Tibial artery (tissue), 4 donors: ENCODE results near the gene SHE.

Experiments
- DNase-seq, 2 donors: peaks; one replicate each; pipeline ENCODE4 v3.0.0-alpha.2; 2019
- H3K27ac ChIP-seq, 2 donors: fragments of 200-600 bp; sonication (generic) in 1 of 2; 1 replicate in 1 of 2; 2 replicates in 1 of 2; pipeline ENCODE4 v1.5.1; 2018 to 2019; ENCODE audit warnings: mild to moderate bottlenecking in 1 of 2
- H3K27me3 ChIP-seq, 2 donors: fragments of 200-600 bp; sonication (generic) in 1 of 2; one replicate each; pipeline versions ENCODE4 v1.5.1 to v1.6.0; 2016 to 2019
- H3K36me3 ChIP-seq, 3 donors: fragments of 200-600 bp; sonication (generic) in 2 of 3; one replicate each; pipeline ENCODE4 v1.5.1; 2016 to 2019; ENCODE audit warnings: mild to moderate bottlenecking in 2 of 3
- H3K4me1 ChIP-seq, 4 donors: fragments of 200-600 bp; sonication (generic) in 2 of 4; 1 replicate in 3 of 4; 2 replicates in 1 of 4; pipeline ENCODE4 v1.5.1; 2016 to 2019
- H3K4me3 ChIP-seq, 2 donors: fragments of 200-600 bp; sonication (generic) in 1 of 2; 1 replicate in 1 of 2; 2 replicates in 1 of 2; pipeline ENCODE4 v1.5.1; 2018 to 2019; ENCODE audit warnings: mild to moderate bottlenecking in 2 of 2
- H3K9me3 ChIP-seq, 3 donors: fragments of 200-600 bp; sonication (generic) in 1 of 3; one replicate each; pipeline ENCODE4 v1.5.1; 2016 to 2019
- intact Hi-C: fragments of 100-400 bp; cut with DNase I; formaldehyde crosslinking; loops from one replicate; pipeline ENCODE4 v1.15.0; 2023; ENCODE audit warnings: low total_unique reads
- TF ChIP-seq, protein P1 (sequence below), 2 experiments: fragments of 200-600 bp in 1 of 2; fragments of 450-650 bp in 1 of 2; IDR thresholded peaks; one replicate each; pipeline ENCODE4 v1.5.1; 2017 to 2019; ENCODE audit warnings: antibody characterized with exemption in 2 of 2, mild to moderate bottlenecking in 1 of 2, moderate library complexity in 1 of 2

Gene SHE

DNA sequence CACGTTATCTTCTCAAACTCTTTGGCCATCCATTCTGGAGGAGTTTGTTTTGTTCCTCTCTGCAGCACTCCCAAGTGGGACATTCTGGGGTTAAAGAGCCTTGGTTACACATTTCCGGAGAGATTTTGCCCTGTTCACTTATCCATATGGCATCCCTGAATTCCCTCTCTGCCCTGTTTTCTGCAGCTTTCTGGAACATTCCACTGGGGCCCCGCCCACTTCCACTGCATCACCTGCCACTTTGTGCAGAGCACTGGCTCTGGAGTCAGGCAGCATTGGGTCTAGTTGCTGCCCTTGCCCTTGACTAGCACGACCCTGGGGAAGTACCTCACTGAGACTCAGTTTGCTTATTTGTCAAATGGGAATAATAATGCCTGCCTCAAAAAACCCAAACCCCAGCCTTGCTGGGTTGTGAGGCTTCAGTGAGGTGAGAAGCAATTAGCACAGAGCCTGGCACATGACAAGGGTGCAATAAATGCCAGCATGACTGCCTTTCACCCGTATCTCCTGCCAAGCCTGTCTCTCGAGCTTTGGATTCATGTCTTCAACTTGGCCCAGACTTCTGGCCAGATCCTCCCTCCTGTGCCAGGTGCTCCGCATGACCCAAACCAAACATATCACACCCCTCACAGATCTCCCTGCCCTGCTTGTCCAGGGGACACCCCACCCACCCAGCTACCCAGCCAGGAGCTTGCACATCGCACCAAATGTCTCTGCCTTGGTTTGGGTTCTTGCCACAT is 58.8 kb downstream of the SHE start:
- TF ChIP-seq, protein P1, sequence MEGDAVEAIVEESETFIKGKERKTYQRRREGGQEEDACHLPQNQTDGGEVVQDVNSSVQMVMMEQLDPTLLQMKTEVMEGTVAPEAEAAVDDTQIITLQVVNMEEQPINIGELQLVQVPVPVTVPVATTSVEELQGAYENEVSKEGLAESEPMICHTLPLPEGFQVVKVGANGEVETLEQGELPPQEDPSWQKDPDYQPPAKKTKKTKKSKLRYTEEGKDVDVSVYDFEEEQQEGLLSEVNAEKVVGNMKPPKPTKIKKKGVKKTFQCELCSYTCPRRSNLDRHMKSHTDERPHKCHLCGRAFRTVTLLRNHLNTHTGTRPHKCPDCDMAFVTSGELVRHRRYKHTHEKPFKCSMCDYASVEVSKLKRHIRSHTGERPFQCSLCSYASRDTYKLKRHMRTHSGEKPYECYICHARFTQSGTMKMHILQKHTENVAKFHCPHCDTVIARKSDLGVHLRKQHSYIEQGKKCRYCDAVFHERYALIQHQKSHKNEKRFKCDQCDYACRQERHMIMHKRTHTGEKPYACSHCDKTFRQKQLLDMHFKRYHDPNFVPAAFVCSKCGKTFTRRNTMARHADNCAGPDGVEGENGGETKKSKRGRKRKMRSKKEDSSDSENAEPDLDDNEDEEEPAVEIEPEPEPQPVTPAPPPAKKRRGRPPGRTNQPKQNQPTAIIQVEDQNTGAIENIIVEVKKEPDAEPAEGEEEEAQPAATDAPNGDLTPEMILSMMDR (IDR thresholded peaks at IDR 0.05), result no peak
- no peak for DNase-seq
- H3K4me3 ChIP-seq, result no peak overlapping the region
- H3K27me3 ChIP-seq, result no peaks in the 10 kb centered on the region
- peaks cover 0 to 27% (median 9%) of the 10 kb centered on the region in 4 donors for H3K4me1 ChIP-seq
- no peak overlapping the region for H3K27ac ChIP-seq
- no peaks in the 10 kb centered on the region for H3K9me3 ChIP-seq
- intact Hi-C loops, result no loop called here
- H3K36me3 ChIP-seq, result peaks cover 35 to 70% (median 46%) of the 10 kb centered on the region in 3 donors

- DNase-seq, result no peak
- peaks cover 25 to 73% (median 45%) of the 10 kb centered on the region in 3 donors for H3K36me3 ChIP-seq
- no peaks in the 10 kb centered on the region for H3K9me3 ChIP-seq
- no peak overlapping the region for H3K27ac ChIP-seq
- TF ChIP-seq, protein P1 (IDR thresholded peaks at IDR 0.05), result peak in 1 of 2 experiments; percentile 27
- no peak overlapping the region for H3K4me3 ChIP-seq
- H3K27me3 ChIP-seq, result no peaks in the 10 kb centered on the region
- intact Hi-C loops, result no loop called here
- peaks cover 0 to 37% (median 9%) of the 10 kb centered on the region in 4 donors for H3K4me1 ChIP-seq
Measured at GRCh38 chr1:154442006-154442740, 60.0 kb downstream of the SHE start.

GRCh38 chr1:154441241-154441888 is 60.8 kb downstream of the SHE start:
- no peak for DNase-seq
- TF ChIP-seq, protein P1 (IDR thresholded peaks at IDR 0.05), result no peak
- intact Hi-C loops, result no loop called here
- Histone ChIP-seq H3K36me3 (peaks cover 25 to 72% (median 49%) of the 10 kb centered on the region in 3 donors), H3K27me3 (no peaks in the 10 kb centered on the region), H3K27ac (no peak overlapping the region), H3K4me1 (peaks cover 0 to 38% (median 8%) of the 10 kb centered on the region in 4 donors), H3K9me3 (no peaks in the 10 kb centered on the region), H3K4me3 (no peak overlapping the region)

DNA sequence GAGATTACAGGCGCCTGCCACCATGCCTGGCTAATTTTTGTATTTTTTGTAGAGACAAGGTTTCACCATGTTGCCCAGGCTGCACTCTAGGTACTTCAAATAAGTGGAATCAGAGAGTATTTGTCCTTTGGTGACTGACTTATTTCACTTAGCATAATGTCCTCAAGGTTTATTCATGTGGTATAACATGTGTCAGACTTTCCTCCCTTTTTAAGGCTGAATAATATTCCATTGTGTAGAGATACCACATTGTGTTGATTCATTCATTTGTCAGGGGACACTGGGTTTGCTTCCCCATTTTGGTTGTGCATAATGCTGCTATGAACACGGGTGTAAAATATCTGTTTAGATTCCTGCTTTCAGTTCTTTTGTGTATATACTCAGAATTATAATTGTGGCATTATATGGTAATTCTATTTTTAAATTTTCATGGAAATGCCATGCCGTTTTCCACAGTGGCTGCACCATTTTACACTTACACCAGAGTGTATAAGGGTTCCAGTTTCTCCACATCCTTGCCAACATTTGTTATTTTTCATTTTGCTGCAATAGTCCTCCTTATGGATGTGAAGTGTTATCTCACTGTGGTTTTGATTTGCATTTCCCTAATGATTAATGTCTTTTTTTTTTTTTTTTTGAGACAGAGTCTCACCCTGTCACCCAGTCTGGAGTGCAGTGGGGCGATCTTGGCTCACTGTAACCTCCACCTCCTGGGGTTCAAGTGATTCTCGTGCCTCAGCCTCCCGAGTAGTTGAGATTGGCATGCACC is 62.0 kb downstream of the SHE start:
- no peaks in the 10 kb centered on the region for H3K27me3 ChIP-seq
- DNase-seq, result no peak
- no peaks in the 10 kb centered on the region for H3K9me3 ChIP-seq
- no peak overlapping the region for H3K27ac ChIP-seq
- no peak overlapping the region for H3K4me3 ChIP-seq
- H3K4me1 ChIP-seq, result peaks cover 0 to 42% (median 12%) of the 10 kb centered on the region in 4 donors
- H3K36me3 ChIP-seq, result peaks cover 24 to 79% (median 53%) of the 10 kb centered on the region in 3 donors
- intact Hi-C loops, result no loop called here
- TF ChIP-seq, protein P1 (IDR thresholded peaks at IDR 0.05), result no peak

DNA sequence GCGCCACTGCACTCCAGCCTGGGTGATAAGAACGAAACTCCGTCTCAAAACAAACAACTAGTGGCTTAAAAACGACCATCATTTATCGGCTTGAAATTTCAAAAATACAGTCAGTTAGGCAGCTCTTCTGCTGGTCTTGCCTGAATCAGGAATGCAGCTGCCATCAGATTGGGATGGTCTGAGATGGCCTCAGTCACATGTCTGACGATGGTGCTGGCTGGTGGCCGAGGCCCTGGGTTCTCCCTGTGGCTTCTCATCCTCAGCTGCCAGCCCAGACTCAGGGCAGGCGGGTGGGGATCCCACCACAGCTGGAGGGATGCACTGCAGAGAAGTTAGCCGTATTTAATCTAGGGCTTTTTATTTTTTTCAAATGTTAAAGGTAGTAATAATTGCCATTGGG is 65.8 kb downstream of the SHE start:
- TF ChIP-seq, protein P1 (IDR thresholded peaks at IDR 0.05), result no peak
- intact Hi-C loops, result no loop called here
- Histone ChIP-seq H3K9me3 (no peaks in the 10 kb centered on the region), H3K36me3 (peaks cover 0 to 59% (median 31%) of the 10 kb centered on the region in 3 donors), H3K4me1 (peaks cover 0 to 71% (median 28%) of the 10 kb centered on the region in 4 donors), H3K27ac (peak overlapping the region; percentile 89 to 95), H3K4me3 (no peak overlapping the region), H3K27me3 (no peaks in the 10 kb centered on the region)
- DNase-seq, result no peak
